HEK293 (cell line): Measurements from ENCODE around the gene PDZRN3.

Source experiments
- CTCF ChIP-seq: fragments of 450-650 bp; formaldehyde crosslinking; IDR thresholded peaks from 2 replicates; pipeline ENCODE4 v1.5.1; 2016; ENCODE audit warnings: missing biosample characterization, missing genetic modification characterization
- ELK4 ChIP-seq: IDR thresholded peaks from 2 replicates; pipeline ENCODE4 v1.6.1; 2011; ENCODE audit warnings: mild to moderate bottlenecking, low read depth, low read length, borderline replicate concordance
- GLIS2 ChIP-seq: fragments of 450-650 bp; formaldehyde crosslinking; IDR thresholded peaks from 2 replicates; pipeline ENCODE4 v1.5.1; 2016; ENCODE audit warnings: missing biosample characterization, missing genetic modification characterization
- HOXA7 ChIP-seq: sonication (generic); formaldehyde crosslinking; IDR thresholded peaks from 2 replicates; pipeline ENCODE4 v1.8.1; 2022; ENCODE audit warnings: missing genetic modification reagents, borderline replicate concordance
- PRDM1 ChIP-seq: fragments of 450-650 bp; formaldehyde crosslinking; IDR thresholded peaks from 2 replicates; pipeline ENCODE4; 2016; ENCODE audit warnings: missing biosample characterization, missing genetic modification characterization
- REST ChIP-seq: fragments of 450-650 bp; formaldehyde crosslinking; IDR thresholded peaks from 2 replicates; pipeline ENCODE4 v1.5.1; 2016; ENCODE audit warnings: missing biosample characterization, missing genetic modification characterization
- ZBTB11 ChIP-seq: fragments of 450-650 bp; formaldehyde crosslinking; conservative IDR thresholded peaks from 2 replicates; pipeline ENCODE4 v1.5.1; 2016; ENCODE audit warnings: low read depth, missing biosample characterization, missing genetic modification characterization
- ZBTB6 ChIP-seq: fragments of 450-650 bp; formaldehyde crosslinking; IDR thresholded peaks from 2 replicates; pipeline ENCODE4 v1.5.1; 2017; ENCODE audit warnings: missing biosample characterization, missing genetic modification characterization
- ZBTB8A ChIP-seq: fragments of 450-650 bp; formaldehyde crosslinking; IDR thresholded peaks from 2 replicates; pipeline ENCODE4 v1.5.1; 2016; ENCODE audit warnings: missing biosample characterization, missing genetic modification characterization
- ZNF473 ChIP-seq: fragments of 450-650 bp; formaldehyde crosslinking; IDR thresholded peaks from 2 replicates; pipeline ENCODE4 v1.5.1; 2017; ENCODE audit warnings: missing biosample characterization, missing genetic modification characterization
- ZNF514 ChIP-seq: fragments of 450-650 bp; formaldehyde crosslinking; IDR thresholded peaks from 2 replicates; pipeline ENCODE4 v1.5.1; 2016; ENCODE audit warnings: missing biosample characterization, missing genetic modification characterization
- ZNF621 ChIP-seq: fragments of 450-650 bp; formaldehyde crosslinking; IDR thresholded peaks from 2 replicates; pipeline ENCODE4 v1.5.1; 2017; ENCODE audit warnings: missing biosample characterization, missing genetic modification characterization
- ZNF704 ChIP-seq: fragments of 450-650 bp; formaldehyde crosslinking; IDR thresholded peaks from 2 replicates; pipeline ENCODE4 v1.5.1; 2016; ENCODE audit warnings: missing biosample characterization, missing genetic modification characterization
- ZNF843 ChIP-seq: fragments of 450-650 bp; formaldehyde crosslinking; IDR thresholded peaks from 2 replicates; pipeline ENCODE4 v1.5.1; 2016; ENCODE audit warnings: missing biosample characterization, missing genetic modification characterization

GRCh38 chr3:73385568-73385967 is 239.2 kb downstream of the PDZRN3 start:
- TF ChIP-seq CTCF (tag by site-specific recombination) (no peak), ZBTB6 (tag by site-specific recombination) (no peak), ZNF843 (tag by site-specific recombination) (no peak), ZBTB11 (tag by site-specific recombination) (no peak), ZNF514 (tag by site-specific recombination) (no peak), ZNF704 (no peak), HOXA7 (CRISPR knock-in tag) (no peak), ZNF621 (tag by site-specific recombination) (no peak), PRDM1 (no peak), REST (tag by site-specific recombination) (no peak), ELK4 (no peak), GLIS2 (tag by site-specific recombination) (no peak), ZNF473 (tag by site-specific recombination) (no peak), ZBTB8A (tag by site-specific recombination) (no peak)
